Suppressor macrophage treated with lipopolysaccharide for 4 hours (primary cell): ENCODE measurements around the gene NFATC1.

ENCODE experiments used
- DNase-seq: peaks from one replicate; pipeline ENCODE4 v3.0.0-alpha.2; 2020

Gene NFATC1

GRCh38 chr18:79424880-79425568 lies 29.3 kb downstream of the NFATC1 start:
- no peak for DNase-seq

- no peak for DNase-seq
Observed at GRCh38 chr18:79425569-79425886, 29.8 kb downstream of the NFATC1 start.

- DNase-seq, result no peak
Observed at GRCh38 chr18:79426376-79427300, 30.9 kb downstream of the NFATC1 start.

DNA sequence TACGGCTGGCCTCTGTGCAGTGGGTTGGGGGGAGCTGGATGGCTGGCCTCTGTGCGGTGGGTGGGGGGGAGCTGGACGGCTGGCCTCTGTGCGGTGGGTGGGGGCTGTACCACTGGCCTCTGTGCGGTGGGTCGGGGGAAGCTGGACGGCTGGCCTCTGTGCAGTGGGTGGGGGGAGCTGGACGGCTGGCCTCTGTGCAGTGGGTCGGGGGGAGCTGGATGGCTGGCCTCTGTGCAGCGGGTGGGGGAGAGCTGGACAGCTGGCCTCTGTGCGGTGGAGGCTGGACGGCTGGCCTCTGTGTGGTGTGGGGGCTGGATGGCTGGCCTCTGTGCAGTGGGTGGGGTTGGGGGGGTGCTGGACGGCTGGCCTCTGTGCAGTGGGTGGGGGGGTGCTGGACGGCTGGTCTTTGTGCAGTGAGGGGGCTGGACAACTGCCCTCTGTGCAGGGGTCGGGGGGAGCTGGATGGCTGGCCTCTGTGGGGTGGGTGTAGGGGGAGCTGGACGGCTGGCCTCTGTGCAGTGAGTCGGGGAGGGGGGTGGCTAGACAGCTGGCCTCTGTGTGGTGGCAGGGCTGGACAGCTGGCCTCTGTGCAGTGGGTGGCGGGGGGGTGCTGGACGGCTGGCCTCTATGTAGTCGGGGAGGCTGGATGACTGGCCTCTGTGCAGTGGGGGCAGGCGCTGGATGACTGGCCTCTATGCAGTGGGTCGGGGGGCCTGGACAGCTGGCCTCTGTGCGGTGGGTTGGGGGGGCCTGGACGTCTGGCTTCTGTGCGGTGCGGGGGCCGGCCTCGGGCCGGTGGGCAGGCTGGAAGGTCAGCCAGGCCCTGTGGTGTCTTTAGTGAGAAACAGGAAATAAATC lies 31.9 kb downstream of the NFATC1 start:
- DNase-seq, result no peak

DNA sequence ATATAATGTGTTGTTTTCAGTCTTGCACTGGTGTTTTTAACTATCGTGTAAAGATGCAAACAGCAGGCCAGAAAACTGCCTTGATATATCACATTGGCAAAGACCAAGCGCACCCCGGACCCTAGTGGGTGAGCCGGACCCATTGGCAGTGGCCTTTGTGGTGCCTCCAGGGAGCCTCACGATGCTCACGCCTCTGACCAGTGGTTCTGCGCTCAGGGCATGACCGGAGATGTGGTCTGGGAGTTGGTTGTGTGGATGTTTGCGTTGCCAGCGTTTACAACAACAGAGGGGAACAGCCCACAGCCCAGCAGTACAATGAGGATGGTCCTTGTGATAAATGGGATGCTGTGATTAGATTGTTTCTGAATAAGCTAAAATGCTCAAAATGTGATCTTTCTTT lies 32.6 kb downstream of the NFATC1 start:
- no peak for DNase-seq

DNA sequence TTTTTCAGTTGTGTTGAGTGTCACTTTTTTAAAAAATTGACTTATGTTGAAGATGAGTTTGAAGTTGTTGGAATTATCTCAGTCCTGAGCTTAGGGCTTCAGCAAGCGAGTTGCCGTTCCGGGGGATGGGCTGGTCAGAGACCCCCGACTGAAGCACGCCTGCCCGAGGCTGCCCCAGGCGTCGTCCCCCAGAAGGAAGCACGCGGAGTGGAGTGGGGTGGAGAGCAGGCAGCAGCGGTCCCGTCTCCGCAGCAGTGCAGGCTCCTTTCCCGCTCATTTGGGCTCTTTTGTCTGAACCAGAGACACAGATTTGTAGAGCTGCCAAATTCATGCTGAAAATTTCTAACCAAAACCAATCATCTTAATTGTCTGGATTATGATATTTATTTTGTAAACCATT lies 33.7 kb downstream of the NFATC1 start:
- no peak for DNase-seq

GRCh38 chr18:79429785-79430281 lies 34.1 kb downstream of the NFATC1 start:
- DNase-seq, result peak; percentile 19

DNA sequence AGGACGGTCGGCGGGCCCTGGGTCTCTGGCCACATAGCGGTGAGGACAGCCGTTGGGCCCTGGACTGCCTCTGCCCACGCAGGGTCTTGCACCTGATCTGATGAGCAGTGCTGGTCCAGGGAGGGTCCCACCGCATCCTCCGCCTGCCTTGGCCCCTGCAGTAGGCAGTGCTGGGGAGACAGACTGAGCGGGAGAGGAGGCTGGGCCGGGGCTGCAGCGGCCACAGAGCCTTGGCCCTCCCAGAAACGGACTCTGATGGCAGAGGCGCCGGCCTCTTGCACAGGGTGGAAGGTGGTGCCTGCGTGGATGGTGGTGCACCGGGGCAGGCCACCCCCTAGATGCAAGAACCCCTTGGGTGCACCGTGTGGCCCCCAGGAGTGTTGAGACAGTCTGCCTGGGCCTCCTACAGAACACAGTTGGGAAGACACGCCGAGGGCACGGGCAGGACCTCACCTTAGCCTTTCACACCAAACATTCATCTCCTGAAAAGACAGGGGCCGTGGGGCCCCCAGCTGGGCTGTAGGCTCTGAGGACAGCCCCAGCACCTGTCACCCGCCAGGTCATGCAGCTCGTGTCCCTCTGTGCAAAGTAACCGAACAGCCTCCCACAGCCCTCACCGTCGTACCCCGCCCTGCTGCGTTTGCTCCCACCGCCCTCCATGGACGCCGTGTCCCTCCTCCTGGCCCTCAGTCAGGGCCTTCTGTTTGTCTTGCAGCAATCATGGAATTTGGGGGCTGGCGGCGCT lies 36.8 kb downstream of the NFATC1 start:
- no peak for DNase-seq

DNA sequence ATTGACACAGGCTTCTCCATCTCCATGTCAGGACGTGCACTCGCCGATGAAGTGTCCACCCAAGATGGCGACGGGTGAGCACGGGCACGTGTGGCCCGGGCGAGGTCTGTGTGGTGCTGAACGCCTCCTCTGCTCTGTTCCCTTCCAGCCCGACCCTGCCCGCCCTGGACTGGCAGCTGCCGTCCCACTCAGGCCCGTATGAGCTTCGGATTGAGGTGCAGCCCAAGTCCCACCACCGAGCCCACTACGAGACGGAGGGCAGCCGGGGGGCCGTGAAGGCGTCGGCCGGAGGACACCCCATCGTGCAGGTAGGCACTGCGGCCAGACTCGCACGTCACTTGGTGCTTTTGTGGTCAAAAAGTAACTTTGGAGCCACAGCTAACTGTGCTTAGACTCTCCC lies 37.7 kb downstream of the NFATC1 start:
- DNase-seq, result no peak

DNA sequence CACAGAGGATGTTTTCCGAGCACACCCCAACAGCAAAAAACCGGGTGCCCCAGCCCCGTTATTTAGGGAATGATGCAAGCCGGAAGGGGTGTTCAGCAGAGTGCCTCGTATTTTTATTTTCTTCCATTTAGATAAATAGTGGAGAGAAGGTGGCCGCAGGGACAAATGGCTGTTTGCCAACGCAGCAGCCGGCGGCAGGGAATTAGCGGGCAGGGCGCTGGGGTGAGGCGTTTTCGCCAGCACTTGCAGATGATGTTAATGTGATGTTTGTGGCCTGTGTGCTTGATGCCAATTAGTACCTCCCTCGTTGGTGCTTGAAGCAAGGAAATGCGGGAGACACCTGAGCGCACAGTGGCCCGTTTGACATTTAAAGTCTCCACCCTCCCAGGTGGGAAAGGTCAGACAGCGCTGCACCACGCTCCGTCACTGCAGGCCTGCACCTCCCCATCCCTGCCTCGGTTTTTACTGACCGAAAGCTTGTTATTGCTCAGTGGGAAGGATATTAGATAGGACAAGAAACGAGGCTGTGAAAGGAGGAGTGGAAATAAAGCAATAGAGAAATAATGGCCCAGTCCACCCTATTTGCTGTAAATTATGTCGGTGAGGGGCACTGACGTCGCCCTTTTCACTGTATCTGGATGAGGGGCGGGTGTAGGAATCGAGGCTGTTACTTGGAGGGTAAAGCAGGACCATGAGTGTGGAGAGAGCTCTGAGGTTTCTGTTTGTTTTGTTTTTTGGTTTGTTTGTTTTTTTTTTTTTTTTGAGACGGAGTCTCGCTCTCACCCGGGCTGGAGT lies 39.1 kb downstream of the NFATC1 start:
- DNase-seq, result no peak

GRCh38 chr18:79436556-79437275 lies 41.0 kb downstream of the NFATC1 start:
- no peak for DNase-seq

DNA sequence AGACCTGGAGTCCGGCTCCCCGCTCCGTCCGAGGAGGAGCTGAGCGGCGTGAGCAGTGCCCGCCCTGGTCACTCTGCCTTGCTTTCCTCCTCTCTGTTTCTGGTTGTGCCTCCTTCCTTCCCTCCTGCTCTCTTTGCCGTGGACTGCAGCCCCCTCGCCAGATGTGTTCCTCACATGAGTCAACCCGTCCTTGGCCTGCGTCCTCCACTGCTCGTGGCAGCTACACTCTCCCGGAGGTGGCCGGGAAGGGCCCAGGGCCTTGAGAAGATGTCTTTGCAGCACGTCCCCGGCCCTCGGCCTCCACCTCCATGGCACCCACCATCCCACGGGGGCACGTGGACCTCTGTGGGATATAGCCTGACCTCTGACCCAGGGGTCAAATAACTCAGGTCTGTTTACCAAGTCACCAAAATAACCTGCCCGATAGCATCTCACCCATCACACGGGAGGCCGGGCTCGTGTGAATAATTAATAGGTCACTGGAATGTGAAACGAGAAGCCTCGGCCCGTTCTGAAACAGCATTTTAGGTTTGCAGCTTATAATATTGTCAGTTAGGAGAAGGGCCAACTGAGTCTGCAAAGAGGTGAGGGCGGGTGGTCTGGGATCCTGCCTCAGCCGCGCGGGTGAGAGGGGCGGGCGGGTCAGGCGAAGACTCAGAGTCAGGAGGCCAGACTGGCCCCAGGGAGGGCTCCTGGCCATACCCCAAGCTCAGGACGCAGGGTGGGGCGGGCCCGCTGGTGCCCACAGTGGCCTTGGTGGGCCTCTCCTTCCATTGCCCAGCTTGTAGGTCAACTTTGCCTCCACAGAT lies 42.6 kb downstream of the NFATC1 start:
- DNase-seq, result no peak

- no peak for DNase-seq
Observed at GRCh38 chr18:79438898-79439627, 43.3 kb downstream of the NFATC1 start.

- no peak for DNase-seq
Observed at GRCh38 chr18:79439628-79440023, 43.9 kb downstream of the NFATC1 start.

DNA sequence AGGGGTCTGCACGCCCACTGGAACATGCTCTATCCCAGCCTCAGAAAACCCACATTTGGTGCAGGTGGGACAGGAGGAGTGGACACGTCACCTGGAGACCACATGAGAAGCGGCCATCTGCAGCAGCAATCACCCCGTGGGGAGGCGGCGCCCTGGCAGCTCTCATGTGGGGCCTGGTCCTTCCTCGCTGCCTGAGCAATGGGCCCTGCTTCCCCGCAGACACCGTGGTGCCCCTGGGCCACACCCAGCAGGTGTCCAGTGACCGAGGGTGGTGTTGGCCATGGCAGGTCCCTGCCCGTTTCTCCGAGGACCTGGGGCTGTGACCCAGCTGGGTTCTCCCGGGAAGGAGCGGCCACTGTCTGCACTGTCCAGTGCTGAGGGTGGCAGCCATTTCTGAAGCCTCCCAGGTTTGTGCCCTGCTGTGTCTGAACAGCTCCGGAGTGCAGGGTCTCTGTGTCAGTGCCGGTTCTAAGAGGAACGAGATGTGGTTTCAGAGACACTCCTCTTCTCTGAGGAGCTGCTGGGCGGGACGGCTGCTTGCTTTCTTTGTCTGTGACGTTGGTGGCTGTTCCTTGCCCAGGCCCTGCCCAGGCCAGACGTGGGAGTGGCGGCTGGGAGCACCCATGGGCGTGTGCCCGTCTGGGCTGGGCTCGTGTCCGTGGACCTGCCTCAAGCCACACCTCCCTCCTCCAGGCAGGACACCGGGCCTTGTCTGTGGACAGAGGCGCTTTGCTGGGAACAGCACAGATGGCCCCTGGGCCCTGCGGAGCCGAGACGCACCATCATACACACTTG lies 44.8 kb downstream of the NFATC1 start:
- no peak for DNase-seq

- no peak for DNase-seq
Observed at GRCh38 chr18:79441420-79441819, 45.7 kb downstream of the NFATC1 start.

DNA sequence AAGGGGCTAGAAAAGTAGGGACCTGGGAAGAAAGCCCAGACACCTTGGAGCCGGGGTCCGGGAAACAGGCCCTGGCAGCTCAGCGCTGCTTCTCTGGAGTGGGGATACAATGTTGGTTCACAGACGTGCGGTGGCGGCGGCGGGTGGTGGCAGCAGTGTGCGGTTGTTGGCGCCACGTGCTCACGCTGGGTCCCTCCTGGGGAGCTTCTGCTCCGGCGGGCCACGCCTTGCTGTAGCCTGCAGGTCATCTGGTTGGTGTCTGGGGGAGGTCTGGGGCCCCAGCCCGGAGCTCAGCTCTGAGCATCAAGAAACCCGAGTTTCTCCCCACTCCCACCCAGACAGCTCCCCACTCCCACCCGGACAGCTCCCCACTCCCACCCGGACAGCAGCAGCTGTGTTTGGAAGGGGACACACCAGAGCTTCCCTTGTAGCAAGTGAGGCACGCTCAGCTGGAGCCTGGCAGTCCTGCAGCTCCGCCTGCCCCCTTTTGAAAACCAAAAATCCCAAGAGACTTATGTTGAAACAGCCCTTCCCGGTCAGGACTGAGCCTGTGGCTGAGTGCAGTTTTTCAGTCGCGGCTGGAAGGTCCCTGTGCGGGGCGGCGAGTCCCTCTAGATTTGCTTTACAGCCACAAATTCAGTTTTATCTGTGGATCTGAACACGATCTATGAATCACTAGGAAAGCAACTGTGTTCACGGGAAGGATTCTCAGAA lies 46.9 kb downstream of the NFATC1 start:
- DNase-seq, result no peak

GRCh38 chr18:79445221-79445620 lies 49.5 kb downstream of the NFATC1 start:
- DNase-seq, result no peak
